Natural killer cell (primary cell): ENCODE data around the gene R3HDM4. TPM values are rescaled to one million over a fixed set of nuclear protein-coding genes. Genes with fewer than 3 reads are reported as not detected.

Experiments
- ATAC-seq, 3 donors: fragments of 150-1000 bp in 2 of 3; fragments of 200-7000 bp in 1 of 3; cut with Tn5 transposase; 1 replicate in 1 of 3; 2 replicates in 2 of 3; pipeline ENCODE4 v1.10.0; 2021; ENCODE audit warnings: mild to moderate bottlenecking in 2 of 3, moderate library complexity in 2 of 3
- DNase-seq, 2 donors: peaks; one replicate each; pipeline versions ENCODE4 v3.0.0 to v3.0.0-alpha.2; 2013 to 2021; ENCODE audit warnings: mixed read lengths in 1 of 2
- H3K27ac ChIP-seq: one replicate; pipeline ENCODE4 v1.5.1; 2013; ENCODE audit warnings: mild to moderate bottlenecking, low read length
- H3K27me3 ChIP-seq: one replicate; pipeline ENCODE4 v1.6.1; 2013; ENCODE audit warnings: low read length; ENCODE audit not compliant: control insufficient read depth, insufficient read depth
- H3K36me3 ChIP-seq: one replicate; pipeline ENCODE4 v1.6.1; 2013; ENCODE audit warnings: low read length; ENCODE audit not compliant: control insufficient read depth, insufficient read depth
- H3K4me1 ChIP-seq: one replicate; pipeline ENCODE4 v1.6.1; 2013; ENCODE audit warnings: low read length; ENCODE audit not compliant: control insufficient read depth, insufficient read depth
- H3K4me3 ChIP-seq: one replicate; pipeline ENCODE4 v1.5.1; 2013; ENCODE audit warnings: low read length
- H3K9me3 ChIP-seq: one replicate; pipeline ENCODE4 v1.6.1; 2013; ENCODE audit warnings: low read length; ENCODE audit not compliant: control insufficient read depth, insufficient read depth
- H3K27ac Mint-ChIP-seq, 2 donors: one replicate each; pipeline ENCODE4 v1.8.0; 2022; ENCODE audit warnings: mild to moderate bottlenecking in 2 of 2, mixed read lengths in 2 of 2, moderate library complexity in 1 of 2
- H3K27me3 Mint-ChIP-seq, 2 donors: one replicate each; pipeline ENCODE4 v1.8.0; 2022; ENCODE audit warnings: low read depth in 2 of 2, mixed read lengths in 2 of 2
- H3K36me3 Mint-ChIP-seq: one replicate; pipeline ENCODE4 v1.8.0; 2022; ENCODE audit warnings: mixed read lengths
- H3K4me1 Mint-ChIP-seq, 2 donors: one replicate each; pipeline ENCODE4 v1.8.0; 2022; ENCODE audit warnings: mixed read lengths in 2 of 2
- H3K4me3 Mint-ChIP-seq: one replicate; pipeline ENCODE4 v1.8.0; 2022; ENCODE audit warnings: mild to moderate bottlenecking, moderate library complexity, mixed read lengths
- H3K9me3 Mint-ChIP-seq, 2 donors: one replicate each; pipeline ENCODE4 v1.8.0; 2022; ENCODE audit warnings: mixed read lengths in 2 of 2
- CTCF ChIP-seq: fragments of 200-600 bp; IDR thresholded peaks from one replicate; pipeline ENCODE4 v1.8.0; 2022; ENCODE audit warnings: antibody characterized with exemption
- WGBS: methylation state at CpG from one replicate; pipeline ENCODE4 v1.1.7; 2013; ENCODE audit warnings: missing lambda C conversion rate; ENCODE audit not compliant: insufficient coverage; 5-methylcytosine and 5-hydroxymethylcytosine counted together
- intact Hi-C: fragments of 100-400 bp; cut with micrococcal nuclease; formaldehyde crosslinking; loops from one replicate; pipeline ENCODE4 v1.14.2; 2022
- total RNA-seq, 4 donors: library from RNA; stranded (reverse); fragments of 120-200 nt in 1 of 4; gene quantifications; one replicate each; pipeline versions ENCODE4 v1.2.3 to v1.2.4, GENCODE V29; 2013 to 2022

R3HDM4 gene
- total RNA-seq, 3 donors from 2014 or later (not counting 1 experiment from before 2014, with no cell fraction given) = 88.7 to 106 (median 97.8) TPM

GRCh38 chr19:953445-954271 lies 40.6 kb upstream of the R3HDM4 start:
- DNase-seq = no peak
- intact Hi-C loops = no loop called here
- H3K27ac ChIP-seq = no peak overlapping the region
- 53% methylated on average over 29 of the region's 33 CpGs for WGBS
- H3K36me3 ChIP-seq = no peaks in the 10 kb centered on the region
- H3K27me3 Mint-ChIP-seq = no peaks in the 10 kb centered on the region
- peak overlapping the region in 1 of 2 donors; percentile 85 for H3K27ac Mint-ChIP-seq
- peaks cover 0 to 11% of the 10 kb centered on the region in 2 donors for H3K4me1 Mint-ChIP-seq
- TF ChIP-seq CTCF = no peak
- no peaks in the 10 kb centered on the region for H3K9me3 Mint-ChIP-seq
- no peak for ATAC-seq
- H3K36me3 Mint-ChIP-seq = no peaks in the 10 kb centered on the region
- no peak overlapping the region for H3K4me3 ChIP-seq
- H3K27me3 ChIP-seq = no peaks in the 10 kb centered on the region
- H3K9me3 ChIP-seq = no peaks in the 10 kb centered on the region
- H3K4me3 Mint-ChIP-seq = peak overlapping the region; percentile 49
- H3K4me1 ChIP-seq = peaks cover 28% of the 10 kb centered on the region

DNA sequence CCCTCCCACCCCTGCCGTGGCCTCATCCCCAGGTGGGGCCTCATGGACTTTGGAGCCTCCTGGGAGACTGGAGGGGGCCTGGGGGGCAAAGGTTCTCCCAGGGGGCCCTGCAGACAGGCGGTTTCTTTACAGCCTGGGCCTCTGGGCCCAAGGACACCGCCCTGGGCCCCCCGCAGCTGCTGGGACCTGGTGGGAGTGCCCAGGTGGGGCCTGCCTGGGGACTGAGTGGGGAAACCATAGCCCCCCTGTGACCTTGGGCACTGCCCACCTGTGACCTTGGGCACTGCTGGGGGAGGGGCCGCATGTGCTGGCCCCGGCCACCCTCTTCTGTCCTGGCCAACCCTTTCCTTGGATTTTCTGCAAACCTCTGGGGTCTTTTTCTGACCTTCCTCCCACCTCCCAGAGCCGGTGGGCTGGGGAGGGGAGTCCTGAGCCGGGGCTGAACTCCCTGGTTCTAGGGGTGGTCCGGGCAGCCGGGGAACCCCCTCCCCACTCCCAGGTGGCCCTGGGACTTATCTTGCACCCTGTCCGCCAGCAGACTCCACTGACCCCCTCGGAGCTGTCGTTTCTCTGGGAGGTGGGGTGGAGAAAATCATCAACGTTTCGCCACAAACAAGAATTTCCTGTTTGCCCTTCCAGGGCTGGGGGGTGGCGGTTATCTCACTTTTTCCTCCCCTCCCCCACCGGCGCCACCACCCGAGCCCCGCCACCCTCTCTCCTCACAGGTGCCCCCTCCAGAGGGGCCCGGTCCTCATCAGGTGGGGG lies 39.8 kb upstream of the R3HDM4 start:
- H3K36me3 Mint-ChIP-seq = no peaks in the 10 kb centered on the region
- H3K36me3 ChIP-seq = no peaks in the 10 kb centered on the region
- peaks cover 0 to 11% of the 10 kb centered on the region in 2 donors for H3K4me1 Mint-ChIP-seq
- no peaks in the 10 kb centered on the region for H3K27me3 Mint-ChIP-seq
- 25% methylated on average over 10 of the region's 21 CpGs for WGBS
- peaks cover 34% of the 10 kb centered on the region for H3K4me1 ChIP-seq
- H3K27me3 ChIP-seq = no peaks in the 10 kb centered on the region
- no peaks in the 10 kb centered on the region for H3K9me3 ChIP-seq
- DNase-seq (no peak), ATAC-seq (peak in 2 of 3 donors; percentile 38 to 58)
- H3K27ac Mint-ChIP-seq = peak overlapping the region in 1 of 2 donors; percentile 85
- peak overlapping the region; percentile 31 for H3K27ac ChIP-seq
- H3K4me3 Mint-ChIP-seq = peak overlapping the region; percentile 63
- peak overlapping the region; percentile 37 for H3K4me3 ChIP-seq
- no peaks in the 10 kb centered on the region for H3K9me3 Mint-ChIP-seq
- intact Hi-C loops = no loop called here
- TF ChIP-seq CTCF = no peak

DNA sequence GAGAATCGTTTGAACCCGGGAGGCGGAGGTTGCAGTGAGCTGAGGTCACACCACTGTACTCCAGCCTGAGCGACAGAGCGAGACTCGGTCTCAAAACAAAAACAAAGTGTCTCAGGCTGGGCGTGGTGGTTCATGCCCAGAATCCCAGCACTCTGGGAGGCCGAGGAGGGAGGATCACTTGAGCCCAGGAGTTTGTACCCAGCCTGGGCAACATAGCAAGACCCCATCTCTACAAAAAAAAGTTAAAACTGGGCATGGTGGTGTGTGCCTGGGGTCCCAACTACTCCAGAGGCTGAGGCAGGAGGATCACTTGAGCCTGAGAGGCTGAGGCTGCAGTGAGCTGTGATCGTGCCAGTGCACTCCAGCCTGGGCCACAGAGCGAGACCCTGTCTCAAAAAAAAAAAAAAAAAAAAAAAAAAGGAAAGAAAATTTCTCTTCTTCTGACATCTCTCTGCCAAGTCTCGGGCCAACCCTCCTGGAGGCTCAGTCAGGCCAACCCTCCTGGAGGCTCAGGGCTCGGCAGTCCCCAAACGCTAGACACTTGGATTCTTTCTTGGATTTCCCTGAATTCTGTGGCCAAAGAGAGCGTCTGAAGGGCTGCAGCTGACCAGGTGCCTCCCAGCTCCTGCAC lies 39.1 kb upstream of the R3HDM4 start:
- TF ChIP-seq CTCF = no peak
- DNase-seq (no peak), ATAC-seq (no peak)
- Mint-ChIP-seq H3K9me3 (no peaks in the 10 kb centered on the region), H3K4me1 (peaks cover 0 to 11% of the 10 kb centered on the region in 2 donors), H3K4me3 (peak overlapping the region; percentile 17), H3K27ac (no peak overlapping the region), H3K36me3 (no peaks in the 10 kb centered on the region), H3K27me3 (no peaks in the 10 kb centered on the region)
- H3K36me3 ChIP-seq = no peaks in the 10 kb centered on the region
- H3K4me3 ChIP-seq = no peak overlapping the region
- intact Hi-C loops = no loop called here
- no peak overlapping the region for H3K27ac ChIP-seq
- H3K4me1 ChIP-seq = peaks cover 39% of the 10 kb centered on the region
- 81% methylated on average over 14 of the region's 14 CpGs for WGBS
- no peaks in the 10 kb centered on the region for H3K9me3 ChIP-seq
- no peaks in the 10 kb centered on the region for H3K27me3 ChIP-seq
